ENCODE results near the gene ITFG2.

- TF ChIP-seq POLR2A (IDR thresholded peaks at IDR 0.05) = no peak
- TF ChIP-seq CTCF (IDR thresholded peaks at IDR 0.05) = peak; percentile 80 to 88 (median 86)
- TF ChIP-seq EP300 (IDR thresholded peaks at IDR 0.05) = no peak
These were observed 28.4 kb upstream of the ITFG2 start for GRCh38 chr12:2783936-2784600.
